Fibroblast of peridontal ligament (primary cell): ENCODE data around the gene MXRA7.
"Not testable (repeated sequence)": the region's sequence is repeated elsewhere in the genome, so short reads cannot be mapped to it uniquely, and the experiment has no call there.

Experiments used
- DNase-seq: peaks from one replicate; pipeline ENCODE4 v3.0.0-alpha.2; 2010; ENCODE audit errors: extremely low read depth

Gene MXRA7

DNA sequence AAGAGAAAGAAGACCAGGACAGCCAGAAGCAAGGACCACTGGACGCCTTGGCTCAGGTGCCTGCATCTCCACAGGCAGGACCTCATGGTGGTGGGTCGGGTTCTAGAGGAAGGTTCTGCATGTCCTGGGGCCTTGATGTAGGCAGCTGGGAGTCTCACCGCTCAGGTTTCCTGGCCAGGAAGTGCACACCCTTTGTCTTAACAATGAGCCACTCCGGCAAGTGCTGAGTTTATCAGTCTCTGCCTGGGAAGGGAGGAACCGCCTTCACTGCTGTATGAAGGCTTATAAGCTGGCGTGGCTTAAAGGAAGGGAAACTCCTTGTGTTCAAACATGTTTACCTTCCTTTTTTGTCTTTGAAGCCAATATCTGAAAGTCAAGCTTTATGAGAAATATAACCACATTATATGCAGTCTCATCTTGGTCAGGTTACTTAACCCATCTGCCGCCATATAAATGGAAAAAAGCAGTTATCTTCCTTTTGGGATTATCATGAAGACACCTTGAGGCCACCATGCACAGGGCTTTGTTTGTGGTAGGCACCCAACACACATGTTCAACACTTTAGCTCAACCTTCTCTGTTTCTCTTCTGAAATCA lies 67.1 kb downstream of the MXRA7 start, which contains the start of gene ST6GALNAC1:
Gene ST6GALNAC1, minus strand, starts transcription at position 205 of the 596 bp plus-strand sequence. Its CDS starts 119 bp downstream, at position 86.
- DNase-seq: no peak

DNA sequence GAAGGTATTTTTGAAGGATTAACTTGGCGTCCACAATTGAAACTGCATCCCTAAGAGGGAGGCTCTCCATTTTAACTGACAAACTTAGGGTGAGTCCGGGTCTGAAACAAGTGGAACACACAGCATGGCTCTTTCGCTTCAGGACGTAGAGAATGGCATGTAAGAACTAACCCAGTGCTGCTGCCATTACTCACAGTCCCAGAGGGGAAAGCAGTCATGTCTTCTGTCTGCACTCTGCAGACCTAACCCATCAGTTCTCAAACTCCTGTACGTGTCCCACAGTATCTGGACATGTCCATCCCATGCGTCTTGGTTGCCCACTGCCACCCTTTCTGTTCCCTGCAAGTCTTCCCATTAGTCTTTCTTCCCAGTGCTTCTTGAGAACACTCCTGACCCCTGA lies 67.8 kb downstream of the MXRA7 start:
- no peak for DNase-seq

DNA sequence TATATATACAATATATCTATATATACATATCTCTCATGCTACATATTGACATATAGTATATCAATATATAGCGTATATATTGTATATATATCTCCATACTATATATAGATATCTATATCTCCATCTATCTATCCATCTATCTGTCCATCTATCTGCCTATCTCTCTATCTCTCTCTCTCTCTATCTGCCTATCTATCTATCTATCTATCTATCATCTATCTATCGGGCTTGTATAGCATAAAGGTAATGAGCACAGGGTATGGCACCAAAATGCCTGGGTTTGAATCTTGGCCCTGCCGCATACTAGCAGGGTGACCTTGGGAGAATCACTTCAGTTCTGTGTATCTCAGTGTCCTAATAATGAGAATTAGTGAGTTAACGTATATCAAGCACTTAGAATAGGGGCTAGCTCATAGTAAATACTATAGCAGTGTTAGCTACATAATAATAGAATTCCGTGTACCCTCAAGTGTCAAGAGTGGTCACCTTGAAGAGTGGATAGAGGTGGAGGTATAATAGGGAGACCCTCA lies 68.7 kb downstream of the MXRA7 start:
- no peak for DNase-seq

DNA sequence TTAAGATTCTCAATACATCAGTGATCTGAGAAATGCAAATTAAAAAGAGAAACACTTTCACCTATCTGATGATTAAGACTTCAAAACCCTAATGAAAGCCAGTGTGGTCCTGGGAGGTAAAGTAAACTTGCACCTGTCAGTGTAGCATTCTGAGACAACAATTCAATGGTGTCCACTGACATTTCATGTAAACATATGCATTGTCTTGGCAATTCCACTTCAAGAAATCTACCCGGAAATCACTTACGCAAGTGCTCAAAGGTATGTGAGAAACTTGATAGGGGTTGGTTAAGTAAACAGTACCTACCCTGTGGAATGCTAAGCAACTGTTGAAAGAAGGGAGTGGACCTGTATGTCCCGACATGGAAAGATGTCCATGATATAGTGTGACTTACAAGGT lies 69.3 kb downstream of the MXRA7 start:
- no peak for DNase-seq

DNA sequence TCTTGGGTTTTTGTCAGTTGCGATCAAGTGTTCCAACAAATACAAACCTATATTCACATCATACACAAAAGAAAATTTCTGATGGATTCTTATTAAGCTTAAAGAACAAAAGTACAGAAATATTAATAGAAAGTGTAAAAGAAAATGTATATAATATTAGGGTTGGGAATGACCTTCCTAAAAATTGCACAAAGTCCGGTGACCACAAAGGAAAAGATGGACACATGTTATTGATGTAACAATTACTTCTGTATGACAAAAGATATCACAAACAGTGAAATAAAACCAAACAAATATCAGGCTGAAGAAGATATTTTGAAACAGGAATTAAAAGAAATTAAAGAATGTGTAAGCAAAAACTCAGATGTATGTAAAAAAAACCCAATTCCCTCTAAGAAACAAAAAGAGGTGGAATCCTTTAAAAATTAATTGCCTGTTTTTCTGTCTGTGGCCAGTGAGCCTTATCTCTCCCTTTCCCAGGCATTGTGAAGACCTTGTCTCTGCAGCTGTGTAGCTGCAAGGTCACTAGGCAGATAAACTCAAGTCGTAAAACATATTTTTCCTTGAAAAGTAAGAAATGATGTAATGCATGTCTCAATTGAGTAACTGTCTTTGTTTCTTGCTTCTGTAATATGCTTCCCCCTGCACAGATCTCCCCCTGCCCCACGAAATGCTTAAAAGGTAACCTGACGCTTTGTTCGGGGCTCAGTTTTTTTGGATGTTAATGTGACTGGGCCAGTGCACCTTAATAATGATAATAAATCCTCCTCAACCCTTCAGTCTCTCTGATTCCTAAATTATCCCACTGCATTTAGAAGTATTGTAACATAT lies 70.0 kb downstream of the MXRA7 start:
- DNase-seq: no peak

DNA sequence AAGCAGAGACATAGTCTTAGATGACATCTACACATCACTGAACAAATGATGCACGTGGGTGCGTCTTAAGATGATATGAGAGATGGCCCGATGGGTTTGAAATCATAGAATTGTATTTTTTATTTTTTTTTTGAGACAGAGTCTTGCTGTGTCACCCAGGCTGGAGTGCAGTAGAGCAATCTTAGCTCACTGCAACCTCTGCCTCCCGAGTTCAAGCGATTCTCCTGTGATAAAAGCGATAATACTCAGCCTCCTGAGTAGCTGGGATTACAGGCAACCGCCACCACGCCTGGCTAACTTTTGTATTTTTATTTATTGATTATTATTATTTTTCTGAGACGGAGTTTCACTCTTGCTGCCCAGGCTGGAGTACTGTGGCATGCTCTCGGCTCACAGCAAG lies 72.5 kb downstream of the MXRA7 start:
- DNase-seq: no peak

DNA sequence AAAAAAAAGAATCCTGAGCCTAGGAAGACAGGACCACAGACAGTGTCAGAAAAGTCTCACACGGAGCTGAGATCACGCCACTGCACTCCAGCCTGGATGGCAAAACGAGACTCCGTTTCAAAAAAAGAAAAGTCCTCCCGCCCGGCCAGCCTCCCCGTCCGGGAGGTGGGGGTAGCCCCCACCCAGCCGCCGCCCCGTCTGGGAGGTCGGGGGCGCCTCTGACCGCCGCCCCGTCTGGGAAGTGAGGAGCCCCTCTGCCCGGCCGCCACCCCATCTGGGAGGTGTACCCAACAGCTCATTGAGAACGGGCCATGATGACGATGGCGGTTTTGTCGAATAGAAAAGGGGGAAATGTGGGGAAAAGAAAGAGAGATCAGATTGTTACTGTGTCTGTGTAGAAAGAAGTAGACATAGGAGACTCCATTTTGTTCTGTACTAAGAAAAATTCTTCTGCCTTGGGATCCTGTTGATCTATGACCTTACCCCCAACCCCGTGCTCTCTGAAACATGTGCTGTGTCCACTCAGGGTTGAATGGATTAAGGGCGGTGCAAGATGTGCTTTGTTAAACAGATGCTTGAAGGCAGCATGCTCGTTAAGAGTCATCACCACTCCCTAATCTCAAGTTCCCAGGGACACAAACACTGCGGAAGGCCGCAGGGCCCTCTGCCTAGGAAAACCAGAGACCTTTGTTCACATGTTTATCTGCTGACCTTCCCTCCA lies 74.1 kb downstream of the MXRA7 start:
- DNase-seq: not testable (repeated sequence)

DNA sequence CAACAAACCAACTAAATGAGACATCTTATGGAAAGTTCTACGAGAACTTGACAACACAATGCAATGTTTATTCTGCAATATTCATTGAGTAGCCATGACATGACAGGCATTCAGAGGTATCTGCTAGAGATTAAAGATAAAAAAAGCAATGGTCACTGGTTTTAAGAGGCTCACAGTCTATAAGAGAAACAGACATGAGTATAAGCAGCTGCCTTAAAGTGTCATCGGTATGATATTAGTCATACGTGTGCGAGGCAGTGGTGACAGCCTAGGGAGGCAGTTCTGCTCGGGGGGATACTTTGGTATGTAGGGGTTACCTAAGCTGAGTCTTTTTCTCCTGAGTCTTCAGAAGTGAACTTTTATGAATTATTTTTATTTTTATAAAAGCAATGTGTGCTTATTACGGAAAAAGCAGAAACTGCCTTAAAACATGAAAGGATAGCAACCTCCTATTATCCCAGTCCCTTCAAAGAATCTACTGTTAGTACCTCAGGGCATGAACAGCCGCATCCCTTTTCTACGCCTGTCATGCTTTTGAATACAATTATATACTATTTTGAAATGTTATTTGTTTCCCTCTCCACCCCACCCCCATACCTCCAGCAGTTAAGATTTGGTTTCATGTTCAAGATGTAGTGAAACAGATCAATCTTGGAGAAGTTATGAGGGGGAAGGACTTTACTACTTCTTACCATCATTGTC lies 75.0 kb downstream of the MXRA7 start:
- DNase-seq: no peak

DNA sequence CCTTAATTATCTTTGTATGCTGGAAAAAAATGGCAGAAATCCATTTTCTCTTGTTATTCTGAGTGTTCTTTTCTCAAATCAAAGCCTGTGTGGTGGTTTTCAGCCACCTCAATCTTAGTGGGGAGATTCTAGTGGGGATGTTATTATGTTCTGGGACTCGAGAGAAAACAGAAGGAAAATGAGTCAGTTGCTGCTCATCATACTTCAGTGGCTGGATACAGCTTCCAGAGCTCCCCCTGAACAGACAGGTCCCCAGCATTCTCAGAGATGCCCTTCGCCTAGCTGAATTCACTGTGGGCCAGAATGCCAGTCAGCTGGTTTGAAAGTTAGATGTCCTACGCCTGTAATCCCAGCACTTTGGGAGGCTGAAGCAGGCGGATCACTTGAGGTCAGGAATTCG lies 75.7 kb downstream of the MXRA7 start:
- peak; percentile 17 for DNase-seq

DNA sequence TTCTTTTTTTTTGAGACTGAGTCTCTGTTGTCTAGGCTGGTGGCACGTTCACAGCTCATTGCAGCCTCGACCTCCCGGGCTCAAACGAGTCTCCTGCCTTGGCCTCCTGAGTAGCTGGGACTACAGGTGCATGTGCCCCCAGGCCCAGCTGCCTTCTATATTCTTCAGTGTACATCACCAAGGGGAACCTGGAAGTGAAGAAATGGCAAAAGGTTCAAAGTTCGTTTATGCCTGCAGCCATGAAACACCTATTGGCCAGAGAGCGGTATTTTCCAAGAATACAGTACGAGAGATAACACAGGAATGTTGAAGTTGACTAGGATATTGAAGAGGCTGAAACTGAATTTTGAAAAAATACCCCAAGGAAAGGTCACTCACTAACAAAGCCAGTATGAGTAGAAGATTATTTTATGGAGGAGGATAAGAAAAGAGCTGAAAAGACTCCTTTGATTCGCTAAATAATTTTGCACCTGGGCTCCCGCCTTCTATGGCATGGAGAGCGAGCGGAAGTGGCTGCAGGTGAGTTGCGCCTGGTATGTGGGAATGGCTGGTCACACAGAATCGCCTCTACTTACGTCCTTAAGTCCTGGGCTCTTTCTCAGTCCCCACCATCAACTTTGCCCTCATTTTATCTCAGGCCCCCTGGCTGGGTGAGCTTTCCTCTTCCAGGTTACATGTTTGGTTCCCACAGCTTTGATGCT lies 77.0 kb downstream of the MXRA7 start:
- no peak for DNase-seq

DNA sequence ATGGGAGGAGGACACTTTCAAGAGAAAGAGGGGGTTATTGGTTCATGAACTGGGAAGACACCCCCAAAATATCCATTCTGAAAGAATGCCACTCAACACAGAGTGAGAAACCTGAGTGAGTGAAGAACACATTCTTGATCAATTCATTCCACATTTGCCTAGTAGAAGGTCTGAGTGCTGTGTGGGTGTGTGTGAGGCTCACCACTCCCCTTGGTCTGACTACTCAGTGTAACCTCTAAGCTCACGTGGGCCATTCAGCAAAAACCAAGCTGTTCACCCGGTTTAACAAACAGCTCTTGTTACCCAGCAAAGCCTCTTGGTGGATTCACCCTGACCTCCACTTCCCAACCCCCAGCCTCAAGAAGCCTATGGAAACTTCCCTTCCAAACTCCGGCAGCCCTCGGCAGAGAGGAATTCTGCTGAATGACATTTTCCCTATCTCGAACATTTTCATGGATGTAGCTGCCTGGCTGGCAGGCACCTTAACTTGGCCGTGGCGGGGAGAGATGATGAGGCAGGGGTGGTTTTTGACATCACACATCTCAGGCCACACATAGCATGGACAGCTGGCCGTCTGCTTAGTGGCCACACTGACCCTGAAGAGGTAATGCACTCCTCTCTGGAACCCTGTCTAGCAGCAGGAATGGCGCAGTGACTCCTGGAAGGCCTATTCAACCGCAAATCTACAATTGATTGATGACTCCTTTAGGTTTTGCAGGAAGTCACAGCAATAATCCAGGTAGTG lies 78.8 kb downstream of the MXRA7 start:
- DNase-seq: no peak

DNA sequence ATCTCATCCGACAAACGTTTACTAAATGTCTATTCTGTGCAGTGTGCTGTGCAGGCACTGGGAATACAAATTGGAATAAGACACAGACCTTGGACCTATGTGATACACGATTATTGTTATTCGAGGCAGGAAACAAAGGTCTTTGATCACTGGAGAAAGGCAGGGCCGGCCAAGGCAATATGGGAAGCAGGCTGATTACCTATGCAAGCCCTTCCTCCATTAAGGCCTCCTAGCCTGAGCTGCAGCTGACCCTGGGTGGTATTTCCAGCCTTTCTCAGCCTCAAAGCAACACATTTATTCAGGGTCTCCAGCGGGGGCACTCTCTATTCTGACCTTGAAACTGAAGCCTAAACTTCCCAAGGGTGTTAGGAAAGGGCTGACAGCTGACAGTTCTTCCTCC lies 80.6 kb downstream of the MXRA7 start:
- no peak for DNase-seq
